SK-N-MC (cell line): ENCODE measurements around the gene NCCRP1.
A peak's percentile ranks its signal among the peaks of the same experiment; 100 is the strongest.

Source experiments
- DNase-seq: peaks from one replicate; pipeline ENCODE4 v3.0.0-alpha.2; 2011; ENCODE audit warnings: low read depth, low spot score
- H3K27ac ChIP-seq: fragments of 200-600 bp; sonication (generic); 2 replicates; pipeline ENCODE4 v1.5.1; 2016; ENCODE audit warnings: mixed run types
- H3K36me3 ChIP-seq: fragments of 200-600 bp; sonication (generic); 2 replicates; pipeline ENCODE4 v1.6.1; 2017; ENCODE audit warnings: antibody characterized with exemption, low read length, mixed read lengths; ENCODE audit not compliant: insufficient read depth
- H3K4me3 ChIP-seq: fragments of 200-600 bp; sonication (generic); 2 replicates; pipeline ENCODE4 v1.5.1; 2016
- H3K9ac ChIP-seq: fragments of 200-600 bp; sonication (generic); 2 replicates; pipeline ENCODE4 v1.8.0; 2017; ENCODE audit warnings: mixed run types, mixed read lengths; ENCODE audit not compliant: insufficient read length
- H3K9me3 ChIP-seq: fragments of 200-600 bp; sonication (generic); 2 replicates; pipeline ENCODE4 v1.6.1; 2017; ENCODE audit warnings: low read depth, mild to moderate bottlenecking, antibody characterized with exemption, low read length, moderate library complexity, mixed read lengths
- EZH2 ChIP-seq: fragments of 200-600 bp; sonication (generic); IDR thresholded peaks from one replicate; pipeline ENCODE4 v1.6.1; 2017; ENCODE audit warnings: antibody characterized with exemption
- FOXP2 ChIP-seq: optimal IDR thresholded peaks from 2 replicates; pipeline ENCODE3; 2011; ENCODE audit warnings: mild to moderate bottlenecking, moderate library complexity; ENCODE audit not compliant: insufficient read depth; ENCODE audit errors: extremely low read length, control extremely low read depth
- POLR2AphosphoS5 ChIP-seq: IDR thresholded peaks from 2 replicates; pipeline ENCODE4 v1.6.1; 2012; ENCODE audit warnings: mild to moderate bottlenecking, low read depth, low read length, borderline replicate concordance

The NCCRP1 gene

DNA sequence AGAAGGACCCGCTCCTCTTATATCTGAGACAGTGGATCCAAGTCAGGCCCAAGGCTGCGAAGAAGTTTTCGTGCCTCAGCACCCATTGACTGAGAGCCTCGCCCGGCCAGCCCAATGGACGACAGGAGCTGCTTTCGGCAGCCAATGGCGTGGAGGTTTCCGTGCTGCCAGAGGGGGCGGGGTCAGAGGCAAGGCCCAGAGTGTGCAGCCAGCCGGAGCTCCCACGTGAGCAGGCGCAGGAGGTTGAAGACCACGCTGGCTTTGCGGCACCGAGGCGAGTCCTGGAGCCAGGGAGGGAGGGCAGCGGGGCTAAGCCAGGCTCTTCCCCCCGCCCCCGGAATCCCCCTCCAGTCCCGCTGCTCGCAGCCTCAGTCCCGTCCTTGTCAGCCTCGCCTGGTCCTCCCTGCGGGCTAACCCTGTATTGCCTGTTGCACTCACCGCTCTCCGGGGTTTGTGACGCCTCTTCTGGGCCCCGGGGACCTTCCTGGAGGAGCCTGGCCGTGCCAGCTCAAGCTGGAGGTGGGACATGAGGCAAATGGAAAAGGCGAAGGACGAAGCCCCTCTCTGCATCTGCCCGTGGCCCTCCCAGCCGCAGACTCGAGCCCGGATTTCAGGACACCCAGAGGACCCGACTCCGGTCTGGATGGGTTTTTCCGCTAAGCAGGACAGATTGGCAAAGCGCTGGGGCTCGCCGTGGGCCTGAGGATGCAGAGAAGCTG lies 50.3 kb downstream of the NCCRP1 start:
- Histone ChIP-seq H3K9ac (no peak overlapping the region), H3K9me3 (no peaks in the 10 kb centered on the region), H3K4me3 (no peak overlapping the region), H3K36me3 (no peaks in the 10 kb centered on the region), H3K27ac (no peak overlapping the region)
- no peak for DNase-seq
- peak; percentile 58 for TF ChIP-seq EZH2
- no peak for TF ChIP-seq POLR2AphosphoS5

DNA sequence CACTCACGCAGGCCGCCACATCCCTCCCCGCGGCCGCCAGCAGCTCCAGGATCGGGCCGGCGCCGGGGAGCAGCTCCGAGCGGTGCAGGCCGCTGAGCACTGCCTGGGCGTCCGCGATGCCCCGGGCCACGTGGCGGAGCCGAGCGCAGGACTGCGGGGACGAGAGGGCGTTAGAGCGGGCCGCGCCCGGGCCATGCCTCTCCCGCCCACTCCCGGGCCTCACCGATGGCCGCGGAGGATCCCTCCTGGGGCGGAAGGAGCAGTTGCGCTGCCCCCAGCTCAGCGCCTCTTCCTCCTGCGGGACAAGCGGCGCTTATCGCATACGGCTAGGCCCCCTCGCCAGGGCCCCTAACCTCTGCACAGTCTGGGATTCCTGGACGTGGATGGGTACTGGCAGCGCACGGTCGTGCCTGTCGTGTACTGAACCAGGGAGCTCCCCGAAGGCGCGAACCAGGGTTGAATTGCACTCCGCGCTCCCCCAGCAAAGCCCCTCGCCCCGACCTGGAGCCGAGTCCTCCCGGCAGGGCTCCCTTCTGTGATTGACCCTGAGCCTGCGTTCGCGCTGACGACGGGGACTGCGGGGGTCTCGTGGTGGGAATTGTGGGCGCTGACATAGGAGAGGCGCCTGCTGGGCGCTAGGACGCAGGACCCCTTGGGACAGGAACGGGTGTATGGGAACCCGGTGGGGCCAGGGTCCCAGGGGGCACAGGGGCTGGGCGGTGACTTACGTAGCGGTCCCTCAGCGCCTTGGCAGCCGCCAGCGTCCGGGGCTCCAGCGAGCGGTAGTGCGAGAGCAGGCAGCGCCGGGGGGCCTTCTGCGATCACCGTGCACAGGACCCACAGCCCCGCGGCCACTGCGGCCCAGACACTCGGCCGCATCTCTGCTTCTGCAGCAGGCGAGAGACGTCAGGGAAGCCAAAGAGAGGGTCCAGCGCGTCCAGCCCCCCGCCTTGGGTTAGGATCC lies 51.2 kb downstream of the NCCRP1 start:
- no peak overlapping the region for H3K27ac ChIP-seq
- H3K9ac ChIP-seq, result no peak overlapping the region
- TF ChIP-seq POLR2AphosphoS5 (no peak), EZH2 (no peak), FOXP2 (no peak)
- DNase-seq, result no peak
- H3K36me3 ChIP-seq, result no peaks in the 10 kb centered on the region
- H3K4me3 ChIP-seq, result no peak overlapping the region
- H3K9me3 ChIP-seq, result no peaks in the 10 kb centered on the region

DNA sequence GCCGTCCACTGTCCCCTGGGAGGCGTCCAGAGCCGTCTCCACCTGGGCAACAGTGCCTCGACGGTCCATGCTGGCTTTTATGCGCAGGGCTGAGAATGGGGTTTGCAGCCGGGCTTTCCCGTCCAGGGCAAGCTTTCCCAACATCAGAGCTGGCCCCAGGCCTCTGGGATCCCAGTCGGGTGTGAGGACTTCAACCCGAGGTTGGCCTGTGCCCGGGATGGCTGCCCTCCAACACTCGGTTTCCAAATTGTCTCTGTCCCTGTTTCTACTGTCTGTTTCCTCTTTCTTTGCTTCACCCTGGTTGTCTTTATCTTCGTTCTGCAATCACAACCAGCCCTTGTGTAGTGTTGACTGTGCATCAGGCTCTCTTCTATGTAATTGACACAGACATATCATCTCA lies 52.0 kb downstream of the NCCRP1 start, which contains the start of gene IFNL4:
IFNL4 (minus strand) TSS at position 51 of the 400 bp plus-strand sequence.
- TF ChIP-seq FOXP2 (no peak), EZH2 (no peak), POLR2AphosphoS5 (no peak)
- Histone ChIP-seq H3K27ac (no peak within 1 kb of the TSS), H3K4me3 (no peak within 1 kb of the TSS), H3K36me3 (no peaks in the 10 kb centered on the region), H3K9me3 (no peaks in the 10 kb centered on the region), H3K9ac (no peak within 1 kb of the TSS)
- DNase-seq, result no peak

DNA sequence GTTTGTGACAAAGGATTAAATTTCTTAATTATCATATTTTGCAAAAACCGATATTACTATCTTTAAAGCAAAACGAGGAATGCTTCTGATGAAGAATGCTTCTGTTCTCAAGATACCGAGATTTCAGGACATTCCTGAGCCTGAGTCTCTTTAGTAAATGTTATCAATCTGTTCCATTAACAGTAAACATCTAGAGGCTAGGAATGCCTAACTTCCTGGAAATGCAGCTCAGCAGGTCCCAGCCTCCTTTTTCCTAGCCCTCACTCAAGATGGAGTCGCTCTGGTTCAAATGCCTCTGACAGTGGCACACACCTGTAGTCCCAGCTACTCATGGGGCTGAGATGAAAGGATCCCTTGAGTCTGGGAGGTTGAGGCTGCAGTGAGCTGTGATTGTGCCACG lies 54.3 kb downstream of the NCCRP1 start:
- no peak for DNase-seq
- TF ChIP-seq POLR2AphosphoS5 (no peak), EZH2 (no peak), FOXP2 (no peak)
- Histone ChIP-seq H3K9ac (no peak overlapping the region), H3K36me3 (no peaks in the 10 kb centered on the region), H3K9me3 (no peaks in the 10 kb centered on the region), H3K27ac (no peak overlapping the region), H3K4me3 (no peak overlapping the region)
